Memory B cell (primary cell): ENCODE data around the gene PRDM11.

Experiments used
- ATAC-seq: fragments of 150-1000 bp; cut with Tn5 transposase; 2 replicates; pipeline ENCODE4 v1.10.0; 2021; ENCODE audit warnings: low read depth, mild to moderate bottlenecking, moderate library complexity
- DNase-seq, 2 donors: peaks; one replicate each; pipeline ENCODE4 v3.0.0; 2022; ENCODE audit warnings: low spot score in 2 of 2
- H3K27ac Mint-ChIP-seq: one replicate; pipeline ENCODE4 v1.8.0; 2022; ENCODE audit warnings: mild to moderate bottlenecking, moderate library complexity, mixed read lengths
- H3K27me3 Mint-ChIP-seq: one replicate; pipeline ENCODE4 v1.8.0; 2022; ENCODE audit warnings: mixed read lengths
- H3K36me3 Mint-ChIP-seq: one replicate; pipeline ENCODE4 v1.8.0; 2022; ENCODE audit warnings: mild to moderate bottlenecking, mixed read lengths
- H3K4me1 Mint-ChIP-seq: one replicate; pipeline ENCODE4 v1.8.0; 2022; ENCODE audit warnings: mixed read lengths
- H3K4me3 Mint-ChIP-seq: one replicate; pipeline ENCODE4 v1.8.0; 2022; ENCODE audit warnings: mild to moderate bottlenecking, moderate library complexity, mixed read lengths
- H3K9me3 Mint-ChIP-seq: one replicate; pipeline ENCODE4 v1.8.0; 2022; ENCODE audit warnings: mixed read lengths

The PRDM11 gene

GRCh38 chr11:45147017-45147728, 734 bp downstream of the PRDM11 start:
- peaks cover 27% of the 10 kb centered on the region for H3K4me1 Mint-ChIP-seq
- peak; percentile 96 for ATAC-seq
- H3K36me3 Mint-ChIP-seq: peaks cover 6% of the 10 kb centered on the region
- H3K27ac Mint-ChIP-seq: peak overlapping the region; percentile 85
- DNase-seq: peak; percentile 90 to 91
- no peaks in the 10 kb centered on the region for H3K9me3 Mint-ChIP-seq
- H3K4me3 Mint-ChIP-seq: peak overlapping the region; percentile 92
- H3K27me3 Mint-ChIP-seq: peaks cover 4% of the 10 kb centered on the region

GRCh38 chr11:45147891-45148675, 1.6 kb downstream of the PRDM11 start:
- DNase-seq (peak in 1 of 2 donors; percentile 7), ATAC-seq (no peak)
- Mint-ChIP-seq H3K27ac (peak overlapping the region; percentile 85), H3K4me1 (peaks cover 34% of the 10 kb centered on the region), H3K9me3 (no peaks in the 10 kb centered on the region), H3K4me3 (peak overlapping the region; percentile 92), H3K36me3 (peaks cover 8% of the 10 kb centered on the region), H3K27me3 (peaks cover 4% of the 10 kb centered on the region)

GRCh38 chr11:45149483-45150056, 3.1 kb downstream of the PRDM11 start:
- no peak overlapping the region for H3K4me3 Mint-ChIP-seq
- H3K36me3 Mint-ChIP-seq: peaks cover 8% of the 10 kb centered on the region
- H3K9me3 Mint-ChIP-seq: no peaks in the 10 kb centered on the region
- peaks cover 37% of the 10 kb centered on the region for H3K4me1 Mint-ChIP-seq
- peaks cover 1% of the 10 kb centered on the region for H3K27me3 Mint-ChIP-seq
- no peak overlapping the region for H3K27ac Mint-ChIP-seq
- peak in 1 of 2 donors; percentile 2 for DNase-seq
- no peak for ATAC-seq

- H3K9me3 Mint-ChIP-seq: no peaks in the 10 kb centered on the region
These were observed 3.9 kb downstream of the PRDM11 start for GRCh38 chr11:45150301-45150700.

GRCh38 chr11:45150943-45151342, 4.5 kb downstream of the PRDM11 start:
- ATAC-seq (no peak), DNase-seq (no peak)
- Mint-ChIP-seq H3K27me3 (no peaks in the 10 kb centered on the region), H3K9me3 (no peaks in the 10 kb centered on the region), H3K27ac (no peak overlapping the region), H3K36me3 (peaks cover 8% of the 10 kb centered on the region), H3K4me1 (peaks cover 42% of the 10 kb centered on the region), H3K4me3 (no peak overlapping the region)

More at GRCh38 chr11:45150301-45150700, 3.9 kb downstream of the PRDM11 start:
- Mint-ChIP-seq H3K27ac (no peak overlapping the region), H3K4me1 (peaks cover 40% of the 10 kb centered on the region), H3K4me3 (no peak overlapping the region), H3K36me3 (peaks cover 8% of the 10 kb centered on the region), H3K27me3 (no peaks in the 10 kb centered on the region)
- peak in 1 of 2 donors; percentile 5 for DNase-seq
- ATAC-seq: no peak

- Mint-ChIP-seq H3K4me3 (no peak overlapping the region), H3K36me3 (peaks cover 8% of the 10 kb centered on the region)
These were observed 5.0 kb downstream of the PRDM11 start for GRCh38 chr11:45151362-45151982.

GRCh38 chr11:45152740-45153595, 6.5 kb downstream of the PRDM11 start:
- H3K9me3 Mint-ChIP-seq: no peaks in the 10 kb centered on the region
- H3K27me3 Mint-ChIP-seq: no peaks in the 10 kb centered on the region
- H3K27ac Mint-ChIP-seq: no peak overlapping the region
- peaks cover 48% of the 10 kb centered on the region for H3K4me1 Mint-ChIP-seq
- no peak for ATAC-seq
- no peak for DNase-seq
- H3K4me3 Mint-ChIP-seq: no peak overlapping the region
- H3K36me3 Mint-ChIP-seq: peaks cover 14% of the 10 kb centered on the region

More at GRCh38 chr11:45151362-45151982, 5.0 kb downstream of the PRDM11 start:
- Mint-ChIP-seq H3K4me1 (peaks cover 43% of the 10 kb centered on the region), H3K27ac (no peak overlapping the region), H3K27me3 (no peaks in the 10 kb centered on the region), H3K9me3 (no peaks in the 10 kb centered on the region)
- ATAC-seq (no peak), DNase-seq (peak in 1 of 2 donors; percentile 2)

- no peaks in the 10 kb centered on the region for H3K27me3 Mint-ChIP-seq
- H3K4me1 Mint-ChIP-seq: peaks cover 49% of the 10 kb centered on the region
These were observed 7.8 kb downstream of the PRDM11 start for GRCh38 chr11:45154276-45154675.

GRCh38 chr11:45155058-45155551, 8.7 kb downstream of the PRDM11 start:
- H3K27ac Mint-ChIP-seq: no peak overlapping the region
- no peak for ATAC-seq
- H3K36me3 Mint-ChIP-seq: peaks cover 12% of the 10 kb centered on the region
- H3K27me3 Mint-ChIP-seq: no peaks in the 10 kb centered on the region
- H3K4me1 Mint-ChIP-seq: peaks cover 49% of the 10 kb centered on the region
- H3K4me3 Mint-ChIP-seq: no peak overlapping the region
- DNase-seq: no peak
- H3K9me3 Mint-ChIP-seq: no peaks in the 10 kb centered on the region

More at GRCh38 chr11:45154276-45154675, 7.8 kb downstream of the PRDM11 start:
- DNase-seq (no peak), ATAC-seq (no peak)
- peaks cover 14% of the 10 kb centered on the region for H3K36me3 Mint-ChIP-seq
- H3K9me3 Mint-ChIP-seq: no peaks in the 10 kb centered on the region
- H3K4me3 Mint-ChIP-seq: no peak overlapping the region
- H3K27ac Mint-ChIP-seq: no peak overlapping the region

GRCh38 chr11:45155627-45156180, 9.3 kb downstream of the PRDM11 start:
- peaks cover 43% of the 10 kb centered on the region for H3K4me1 Mint-ChIP-seq
- H3K36me3 Mint-ChIP-seq: peaks cover 11% of the 10 kb centered on the region
- no peak overlapping the region for H3K27ac Mint-ChIP-seq
- no peaks in the 10 kb centered on the region for H3K27me3 Mint-ChIP-seq
- DNase-seq: no peak
- no peak overlapping the region for H3K4me3 Mint-ChIP-seq
- no peak for ATAC-seq
- no peaks in the 10 kb centered on the region for H3K9me3 Mint-ChIP-seq

GRCh38 chr11:45156201-45156600, 9.8 kb downstream of the PRDM11 start:
- no peak overlapping the region for H3K4me3 Mint-ChIP-seq
- DNase-seq: no peak
- H3K9me3 Mint-ChIP-seq: no peaks in the 10 kb centered on the region
- no peaks in the 10 kb centered on the region for H3K27me3 Mint-ChIP-seq
- H3K4me1 Mint-ChIP-seq: peaks cover 43% of the 10 kb centered on the region
- no peak overlapping the region for H3K27ac Mint-ChIP-seq
- no peak for ATAC-seq
- peaks cover 11% of the 10 kb centered on the region for H3K36me3 Mint-ChIP-seq

- ATAC-seq (no peak), DNase-seq (no peak)
- Mint-ChIP-seq H3K27me3 (no peaks in the 10 kb centered on the region), H3K36me3 (peaks cover 8% of the 10 kb centered on the region), H3K4me1 (peaks cover 39% of the 10 kb centered on the region), H3K27ac (no peak overlapping the region), H3K9me3 (no peaks in the 10 kb centered on the region), H3K4me3 (no peak overlapping the region)
These were observed 10.3 kb downstream of the PRDM11 start for GRCh38 chr11:45156741-45157140.
